H1 (cell line): Measurements from ENCODE around the gene CAMSAP1. TPM values are rescaled to one million over a fixed set of nuclear protein-coding genes. Genes with fewer than 3 reads are reported as not detected.

Source experiments
- CTCF ChIA-PET: fragments of 300-600 bp; sonication (Branson Sonifier 250); formaldehyde crosslinking; loops from one replicate; lab custom pipeline; 2021; ENCODE audit not compliant: partially characterized antibody; lab: Charles Lee
- POLR2A ChIA-PET: fragments of 300-600 bp; sonication (Branson Sonifier 250); formaldehyde crosslinking; loops from one replicate; lab custom pipeline; 2021; ENCODE audit warnings: inconsistent platforms; ENCODE audit not compliant: partially characterized antibody; lab: Charles Lee
- DNase-seq, 2 experiments: peaks; one replicate each; pipeline versions ENCODE4 v3.0.0 to v3.0.0-alpha.2; 2010 to 2022; ENCODE audit warnings: low spot score in 2 of 2, low read depth in 1 of 2, mixed read lengths in 1 of 2
- FAIRE-seq: peaks from 2 replicates; lab custom pipeline; 2011; peaks lifted over from hg19 to GRCh38; lab: Jason Lieb, UNC
- H2AFZ ChIP-seq: 2 replicates; pipeline ENCODE4 v1.8.1; 2012; ENCODE audit warnings: low read length, inconsistent platforms
- H2AK5ac ChIP-seq: 2 replicates; pipeline ENCODE4 v1.6.1; 2013; ENCODE audit warnings: low read depth, low read length
- H2BK120ac ChIP-seq: replicated peaks from 2 replicates; pipeline ENCODE3; 2013; ENCODE audit warnings: low read depth, low read length, inconsistent platforms
- H2BK12ac ChIP-seq: 2 replicates; pipeline ENCODE4 v1.6.1; 2013; ENCODE audit warnings: low read depth, low read length
- H2BK15ac ChIP-seq: 2 replicates; pipeline ENCODE4 v1.6.1; 2013; ENCODE audit warnings: low read length
- H2BK20ac ChIP-seq: 2 replicates; pipeline ENCODE4 v1.6.1; 2013; ENCODE audit warnings: low read length
- H2BK5ac ChIP-seq: 2 replicates; pipeline ENCODE4 v1.6.1; 2013; ENCODE audit warnings: low read depth, low read length
- H3K14ac ChIP-seq: 2 replicates; pipeline ENCODE4 v1.6.1; 2013; ENCODE audit warnings: inconsistent platforms; ENCODE audit not compliant: insufficient read length
- H3K18ac ChIP-seq: 2 replicates; pipeline ENCODE4 v1.6.1; 2013; ENCODE audit warnings: low read length; ENCODE audit errors: extremely low read depth
- H3K23ac ChIP-seq: 2 replicates; pipeline ENCODE4 v1.6.1; 2013; ENCODE audit warnings: inconsistent platforms; ENCODE audit not compliant: insufficient read length
- H3K23me2 ChIP-seq: 2 replicates; pipeline ENCODE4 v1.6.1; 2013; ENCODE audit warnings: low read depth, low read length
- H3K27ac ChIP-seq: 2 replicates; pipeline ENCODE4 v1.6.1; 2011; ENCODE audit warnings: low read depth, low read length, inconsistent platforms
- H3K27me3 ChIP-seq, 4 experiments: replicated peaks in 1 of 4; 1 replicate in 1 of 4; 2 replicates in 3 of 4; pipeline versions ENCODE4 v1.6.1 to v1.8.1; 2011 to 2013; ENCODE audit warnings: low read length in 3 of 4, mild to moderate bottlenecking in 3 of 4, inconsistent platforms in 2 of 4, mixed read lengths in 2 of 4, moderate library complexity in 1 of 4; ENCODE audit not compliant: control insufficient read depth in 3 of 4, insufficient read depth in 3 of 4; ENCODE audit errors: extremely low read depth in 1 of 4
- H3K36me3 ChIP-seq, 4 experiments: 2 replicates each; pipeline versions ENCODE4 v1.6.1 to v1.8.1; 2011 to 2013; ENCODE audit warnings: mild to moderate bottlenecking in 4 of 4, low read length in 3 of 4, moderate library complexity in 2 of 4, control low read depth in 1 of 4, inconsistent platforms in 1 of 4; ENCODE audit not compliant: insufficient read depth in 4 of 4, control insufficient read depth in 2 of 4
- H3K4ac ChIP-seq: replicated peaks from 2 replicates; pipeline ENCODE3; 2013; ENCODE audit warnings: low read length, low read depth, mixed read lengths, inconsistent platforms; ENCODE audit not compliant: insufficient read length
- H3K4me1 ChIP-seq, 4 experiments: replicated peaks in 1 of 4; 1 replicate in 1 of 4; 2 replicates in 3 of 4; pipeline versions ENCODE4 v1.6.1 to v1.8.1; 2011 to 2013; ENCODE audit warnings: low read length in 3 of 4, inconsistent platforms in 2 of 4, mixed read lengths in 1 of 4; ENCODE audit not compliant: insufficient read depth in 4 of 4, control insufficient read depth in 3 of 4
- H3K4me2 ChIP-seq, 2 experiments: 2 replicates each; pipeline versions ENCODE4 v1.6.1 to v1.8.1; 2011 to 2013; ENCODE audit warnings: low read depth in 2 of 2, low read length in 2 of 2, control low read depth in 1 of 2, inconsistent platforms in 1 of 2, mild to moderate bottlenecking in 1 of 2; ENCODE audit not compliant: insufficient read depth in 1 of 2
- H3K4me3 ChIP-seq, 4 experiments: fragments of 200-600, 300-600 bp in 1 of 4; sonication (generic), shearing (Covaris generic), sonication (Bioruptor Twin) in 1 of 4; 2 replicates each; pipeline versions ENCODE4 v1.5.1 to v1.8.1; 2011 to 2016; ENCODE audit warnings: low read length in 4 of 4, low read depth in 3 of 4, control low read depth in 2 of 4, inconsistent platforms in 2 of 4, mild to moderate bottlenecking in 2 of 4, mixed read lengths in 1 of 4, moderate library complexity in 1 of 4; ENCODE audit not compliant: insufficient read depth in 2 of 4; ENCODE audit errors: extremely low read depth in 1 of 4
- H3K56ac ChIP-seq: replicated peaks from 2 replicates; pipeline ENCODE3; 2013; ENCODE audit warnings: low read depth, mild to moderate bottlenecking, mixed read lengths, low read length, inconsistent platforms; ENCODE audit not compliant: insufficient read length
- H3K79me1 ChIP-seq: 2 replicates; pipeline ENCODE4 v1.6.1; 2013; ENCODE audit warnings: low read depth, low read length, control low read depth
- H3K79me2 ChIP-seq, 2 experiments: 2 replicates each; pipeline versions ENCODE4 v1.6.1 to v1.8.1; 2012 to 2013; ENCODE audit warnings: low read length in 2 of 2, mild to moderate bottlenecking in 2 of 2, inconsistent platforms in 1 of 2; ENCODE audit not compliant: insufficient read depth in 2 of 2, control insufficient read depth in 1 of 2
- H3K9ac ChIP-seq, 4 experiments: replicated peaks in 1 of 4; 1 replicate in 1 of 4; 2 replicates in 3 of 4; pipeline versions ENCODE4 v1.6.1 to v1.8.1; 2011 to 2013; ENCODE audit warnings: low read depth in 3 of 4, low read length in 3 of 4, control low read depth in 2 of 4, mild to moderate bottlenecking in 2 of 4, moderate library complexity in 2 of 4, inconsistent platforms in 1 of 4; ENCODE audit errors: extremely low read depth in 1 of 4
- H3K9me3 ChIP-seq, 2 experiments: 2 replicates each; pipeline versions ENCODE4 v1.6.1 to v1.8.1; 2012 to 2013; ENCODE audit warnings: mild to moderate bottlenecking in 2 of 2, moderate library complexity in 2 of 2, control low read depth in 1 of 2, inconsistent platforms in 1 of 2, low read depth in 1 of 2, low read length in 1 of 2, mixed read lengths in 1 of 2; ENCODE audit not compliant: insufficient read depth in 2 of 2
- H4K20me1 ChIP-seq, 2 experiments: replicated peaks in 1 of 2; 2 replicates each; pipeline versions ENCODE3 to v1.8.1; 2011 to 2013; ENCODE audit warnings: inconsistent platforms in 2 of 2, low read length in 2 of 2, mild to moderate bottlenecking in 1 of 2; ENCODE audit not compliant: insufficient read depth in 2 of 2, control insufficient read depth in 1 of 2
- H4K5ac ChIP-seq: 2 replicates; pipeline ENCODE4 v1.6.1; 2013; ENCODE audit warnings: low read length, low read depth, mixed read lengths, inconsistent platforms; ENCODE audit not compliant: insufficient read length
- H4K8ac ChIP-seq: 2 replicates; pipeline ENCODE4 v1.8.0; 2013; ENCODE audit warnings: mild to moderate bottlenecking, moderate library complexity, low read length, inconsistent platforms; ENCODE audit not compliant: insufficient read depth; ENCODE audit errors: extremely low read depth
- H4K91ac ChIP-seq: replicated peaks from 2 replicates; pipeline ENCODE3; 2013; ENCODE audit warnings: low read length, mixed read lengths, inconsistent platforms; ENCODE audit not compliant: insufficient read length
- BACH1 ChIP-seq: IDR thresholded peaks from 2 replicates; pipeline ENCODE4 v1.6.1; 2012; ENCODE audit warnings: low read length, improper control_type of control experiment
- CREB1 ChIP-seq: IDR thresholded peaks from 2 replicates; pipeline ENCODE4 v1.6.1; 2012; ENCODE audit warnings: inconsistent platforms
- HDAC2 ChIP-seq, 2 experiments: fragments of 300-600 bp in 1 of 2; sonication (generic) in 1 of 2; IDR thresholded peaks; 2 replicates each; pipeline ENCODE4 v1.6.1; 2011 to 2012; ENCODE audit warnings: low read depth in 2 of 2, low read length in 2 of 2, mild to moderate bottlenecking in 2 of 2, moderate library complexity in 2 of 2, borderline replicate concordance in 1 of 2, inconsistent platforms in 1 of 2
- KDM1A ChIP-seq: fragments of 200-600, 300-600 bp; sonication (generic); IDR thresholded peaks from 2 replicates; pipeline ENCODE4 v1.7.1; 2016; ENCODE audit warnings: mild to moderate bottlenecking, low read length, borderline replicate concordance
- KDM4A ChIP-seq: IDR thresholded peaks from one replicate; pipeline ENCODE4 v1.7.1; 2012; ENCODE audit warnings: low read depth, mild to moderate bottlenecking, moderate library complexity, low read length, inconsistent platforms; ENCODE audit not compliant: severe bottlenecking
- KDM5A ChIP-seq: fragments of 200-600 bp; IDR thresholded peaks from 2 replicates; pipeline ENCODE4 v1.7.1; 2012; ENCODE audit warnings: mild to moderate bottlenecking, low read length, inconsistent platforms, mixed read lengths
- MAX ChIP-seq: IDR thresholded peaks from 2 replicates; pipeline ENCODE4 v1.6.1; 2012; ENCODE audit warnings: inconsistent platforms
- NANOG ChIP-seq: IDR thresholded peaks from 2 replicates; pipeline ENCODE4 v1.6.1; 2011; ENCODE audit warnings: low read length, low read depth, mild to moderate bottlenecking, inconsistent platforms; ENCODE audit not compliant: insufficient read depth, poor library complexity, severe bottlenecking
- SIRT6 ChIP-seq: IDR thresholded peaks from one replicate; pipeline ENCODE4 v1.7.1; 2012; ENCODE audit warnings: low read length, inconsistent platforms
- SP2 ChIP-seq: IDR thresholded peaks from 2 replicates; pipeline ENCODE4 v1.6.1; 2012; ENCODE audit warnings: mild to moderate bottlenecking, low read length, inconsistent platforms
- SRF ChIP-seq: IDR thresholded peaks from 2 replicates; pipeline ENCODE4 v1.6.1; 2011; ENCODE audit warnings: mild to moderate bottlenecking, low read depth, low read length, moderate library complexity
- TAF7 ChIP-seq: optimal IDR thresholded peaks from 2 replicates; pipeline ENCODE3; 2011; ENCODE audit warnings: low read depth, mild to moderate bottlenecking, inconsistent platforms, low read length, moderate library complexity, borderline replicate concordance
- TEAD4 ChIP-seq: IDR thresholded peaks from 2 replicates; pipeline ENCODE4 v1.6.1; 2012; ENCODE audit warnings: low read depth, low read length, inconsistent platforms, mixed read lengths
- YY1 ChIP-seq: IDR thresholded peaks from 2 replicates; pipeline ENCODE4 v1.6.1; 2011; ENCODE audit warnings: low read depth, mild to moderate bottlenecking, low read length
- WGBS, 2 experiments: shearing (Covaris generic) in 1 of 2; methylation state at CpG; one replicate each; pipeline versions ENCODE4 v1.1.6 to v1.1.7; 2013 to 2015; ENCODE audit warnings: low lambda C conversion rate in 2 of 2, mixed read lengths in 2 of 2, inconsistent platforms in 1 of 2, low coverage in 1 of 2, missing lambda C conversion rate in 1 of 2; ENCODE audit not compliant: insufficient replicate concordance in 2 of 2, insufficient coverage in 1 of 2, insufficient read length in 1 of 2; ENCODE audit errors: extremely low coverage in 1 of 2, missing lambda C conversion rate in 1 of 2; 5-methylcytosine and 5-hydroxymethylcytosine counted together
- polyA plus RNA-seq, 7 experiments: library from polyadenylated mRNA; depleted of rRNA in 3 of 7; stranded (reverse) in 5 of 7; unstranded in 2 of 7; fragments of >200 nt in 5 of 7; fragments of 200-250 nt in 2 of 7; gene quantifications; 1 replicate in 5 of 7; 2 replicates in 1 of 7; 4 replicates in 1 of 7; pipeline versions ENCODE4 v1.2.1 to v1.2.3, GENCODE V29; 2011 to 2013; ENCODE audit warnings: missing spikeins in 2 of 7, mixed read lengths in 2 of 7
- total RNA-seq: library from RNA; stranded (reverse); fragmentation: NEBNext Ultra II Directional; extraction: Animal tissue kit (Norgen Biotek cat#: 25700); gene quantifications from 2 replicates; pipeline ENCODE4 v1.2.1, GENCODE V29; 2021

CAMSAP1 gene
- total and polyA plus RNA-seq, 2 of the 8 experiments (the other 6 are each of a cell fraction or from before 2014, with no cell fraction given), result 13.4 to 44.0 TPM

- Histone ChIP-seq H3K27ac (no peak overlapping the region), H4K5ac (no peak overlapping the region), H3K4me3 (no peak overlapping the region), H4K20me1 (peaks cover 0 to 7% of the 10 kb centered on the region in 2 experiments), H3K4ac (no peak overlapping the region), H2AFZ (no peak overlapping the region), H3K27me3 (no peaks in the 10 kb centered on the region), H3K56ac (no peak overlapping the region), H2BK20ac (no peak overlapping the region), H2BK12ac (no peak overlapping the region), H3K36me3 (peaks cover 0 to 15% (median 6%) of the 10 kb centered on the region in 4 experiments; a peak in 4 of 8 replicates), H3K9me3 (no peaks in the 10 kb centered on the region), H3K14ac (no peak overlapping the region), H2BK120ac (no peak overlapping the region), H4K8ac (peak overlapping the region; percentile 35; the same call in 1 of the 2 replicates), H2BK5ac (peak overlapping the region; percentile 5; the same call in 1 of the 2 replicates), H2BK15ac (no peak overlapping the region), H4K91ac (no peak overlapping the region), H3K79me1 (peaks cover 4% of the 10 kb centered on the region), H3K4me2 (no peak overlapping the region), H3K23ac (no peak overlapping the region), H3K18ac (no peak overlapping the region), H3K9ac (no peak overlapping the region), H3K4me1 (peaks cover 0 to 4% (median 0%) of the 10 kb centered on the region in 4 experiments; a peak in 1 of 7 replicates), H3K79me2 (no peaks in the 10 kb centered on the region), H2AK5ac (no peak overlapping the region), H3K23me2 (no peaks in the 10 kb centered on the region)
- CTCF ChIA-PET, result interaction anchor here (0.6 to 2.2 kb wide), 4 partner anchors 8 to 416 kb away, joined by 3 to 6 read pairs (median 3); no protein-coding TSS in a partner anchor
- DNase-seq, result peak in 1 of 2 experiments; percentile 46
- POLR2A ChIA-PET, result no interaction called here
- FAIRE-seq, result no peak
- WGBS, 2 experiments, result 91% methylated on average over 22 of the region's 22 CpGs; no CpG with 5 or more reads in 1 of the 2 experiments
- TF ChIP-seq MAX (no peak), SP2 (no peak), SRF (no peak), SIRT6 (no peak), KDM5A (no peak), KDM4A (no peak), KDM1A (no peak), TEAD4 (no peak), NANOG (no peak), BACH1 (no peak), TAF7 (no peak), HDAC2 (IDR thresholded peaks at IDR 0.05; ENCODE audit: borderline replicate concordance in 1 of 2, low read depth in 2 of 2, low read length in 2 of 2) (no peak), CREB1 (no peak), YY1 (no peak)
Observed at GRCh38 chr9:135805422-135806022, 101.8 kb downstream of the CAMSAP1 start.
